T-helper 2 cell treated with Interferon-gamma antibody and Interleukin-4, amounts not matched to agents 5 μg/mL and 100 μg/mL, for 36 hours (primary cell): ENCODE measurements around the gene ADRM1.

ENCODE experiments used
- DNase-seq: peaks from one replicate; pipeline ENCODE4 v3.0.0; 2021; ENCODE audit warnings: low spot score
- H3K27ac Mint-ChIP-seq: one replicate; pipeline ENCODE4 v1.8.0; 2021; ENCODE audit warnings: mild to moderate bottlenecking, mixed read lengths
- H3K27me3 Mint-ChIP-seq: one replicate; pipeline ENCODE4 v1.8.0; 2021; ENCODE audit warnings: low read depth, mixed read lengths
- H3K36me3 Mint-ChIP-seq: one replicate; pipeline ENCODE4 v1.8.0; 2021; ENCODE audit warnings: low read depth, mixed read lengths
- H3K4me1 Mint-ChIP-seq: one replicate; pipeline ENCODE4 v1.8.0; 2021; ENCODE audit warnings: low read depth, mixed read lengths
- H3K4me3 Mint-ChIP-seq: one replicate; pipeline ENCODE4 v1.8.0; 2022; ENCODE audit warnings: mild to moderate bottlenecking, moderate library complexity, mixed read lengths
- H3K9me3 Mint-ChIP-seq: one replicate; pipeline ENCODE4 v1.8.0; 2021; ENCODE audit warnings: mixed read lengths

The ADRM1 gene

DNA sequence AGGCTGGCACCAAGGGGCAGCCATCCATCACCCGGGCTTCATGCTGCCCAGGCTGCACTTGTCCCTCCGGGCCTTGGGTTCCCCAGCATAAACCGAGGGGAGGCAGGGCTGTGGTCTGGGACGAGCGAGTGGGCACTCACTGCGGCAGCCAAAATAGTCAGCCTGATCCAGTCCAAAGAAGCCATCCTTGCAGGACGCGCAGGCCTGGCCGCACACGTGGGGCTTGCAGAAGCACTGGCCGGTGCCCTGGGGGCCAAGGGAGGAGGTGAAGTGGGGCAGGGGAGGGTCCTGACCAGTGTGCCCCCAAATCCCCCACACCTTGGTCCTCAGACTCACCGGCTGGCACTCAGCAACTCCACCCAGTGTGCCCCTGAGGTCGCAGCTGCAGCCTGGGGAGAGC lies 32.1 kb downstream of the ADRM1 start:
- no peak overlapping the region for H3K4me3 Mint-ChIP-seq
- H3K27ac Mint-ChIP-seq, result no peak overlapping the region
- H3K4me1 Mint-ChIP-seq, result no peaks in the 10 kb centered on the region
- no peaks in the 10 kb centered on the region for H3K9me3 Mint-ChIP-seq
- DNase-seq, result no peak
- no peaks in the 10 kb centered on the region for H3K27me3 Mint-ChIP-seq
- H3K36me3 Mint-ChIP-seq, result no peaks in the 10 kb centered on the region

- H3K27ac Mint-ChIP-seq, result no peak overlapping the region
- no peak overlapping the region for H3K4me3 Mint-ChIP-seq
- H3K36me3 Mint-ChIP-seq, result no peaks in the 10 kb centered on the region
Observed at GRCh38 chr20:62335532-62335931, 32.7 kb downstream of the ADRM1 start.

DNA sequence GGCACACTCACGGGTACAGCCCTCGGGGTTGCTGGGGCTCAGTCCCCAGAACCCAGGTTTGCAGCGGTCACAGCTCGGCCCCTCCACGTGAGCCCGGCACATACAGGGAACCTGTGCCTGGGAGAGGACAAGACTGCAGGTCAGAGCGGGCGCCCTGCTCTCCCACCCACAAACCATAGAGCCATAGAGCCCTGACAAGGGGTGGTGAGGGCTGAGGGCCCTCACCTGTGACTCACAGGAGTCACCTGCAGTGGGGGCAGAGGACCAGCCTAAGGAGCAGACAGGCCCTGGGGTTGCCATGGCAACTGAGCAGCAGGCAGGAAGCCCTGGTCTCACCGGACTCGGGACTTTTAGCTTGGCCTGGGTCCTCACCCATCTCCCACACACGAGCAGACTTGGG lies 33.5 kb downstream of the ADRM1 start:
- DNase-seq, result no peak
- Mint-ChIP-seq H3K4me1 (no peaks in the 10 kb centered on the region), H3K36me3 (no peaks in the 10 kb centered on the region), H3K27me3 (no peaks in the 10 kb centered on the region), H3K9me3 (no peaks in the 10 kb centered on the region), H3K27ac (no peak overlapping the region), H3K4me3 (no peak overlapping the region)

More at GRCh38 chr20:62335532-62335931, 32.7 kb downstream of the ADRM1 start:
- DNase-seq, result no peak
- H3K4me1 Mint-ChIP-seq, result no peaks in the 10 kb centered on the region
- H3K27me3 Mint-ChIP-seq, result no peaks in the 10 kb centered on the region
- no peaks in the 10 kb centered on the region for H3K9me3 Mint-ChIP-seq

- Mint-ChIP-seq H3K4me3 (no peak overlapping the region), H3K27ac (no peak overlapping the region), H3K9me3 (no peaks in the 10 kb centered on the region)
Observed at GRCh38 chr20:62336775-62337557, 34.2 kb downstream of the ADRM1 start.

DNA sequence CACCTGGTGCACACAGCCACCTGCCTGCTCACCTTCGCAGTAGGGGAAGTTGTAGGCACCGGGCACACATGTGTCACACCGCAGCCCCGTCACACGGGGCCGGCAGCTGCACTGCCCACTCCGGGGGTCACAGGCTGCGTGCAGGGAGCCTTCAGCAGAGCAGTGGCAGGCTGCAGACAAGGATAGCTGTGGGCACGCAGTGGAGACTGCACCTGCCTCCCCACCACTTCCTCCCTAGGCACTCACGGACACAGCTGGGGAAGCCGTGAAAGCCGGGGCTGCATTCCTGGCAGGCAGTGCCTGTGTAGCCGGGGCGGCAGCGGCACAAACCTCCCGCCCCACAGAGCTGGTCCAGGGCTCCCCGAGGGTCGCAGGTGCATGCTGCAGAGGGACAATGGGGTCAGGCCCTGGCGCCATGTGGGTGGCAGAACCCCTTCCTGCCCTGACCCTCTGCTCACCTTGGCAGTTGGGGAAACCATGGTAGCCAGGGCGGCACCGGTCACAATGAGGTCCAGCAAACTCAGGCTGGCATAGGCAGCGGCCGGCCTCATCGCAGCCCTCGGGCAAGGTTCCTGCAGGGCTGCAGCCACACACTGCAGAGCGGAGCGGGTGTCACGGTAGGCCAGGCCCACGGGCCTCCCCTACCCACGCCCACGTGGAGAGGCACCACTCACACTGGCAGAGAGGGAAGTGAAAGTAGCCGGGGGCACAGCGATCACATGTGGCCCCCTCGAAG lies 34.9 kb downstream of the ADRM1 start:
- Mint-ChIP-seq H3K4me1 (no peaks in the 10 kb centered on the region), H3K9me3 (no peaks in the 10 kb centered on the region), H3K27ac (no peak overlapping the region), H3K36me3 (no peaks in the 10 kb centered on the region), H3K27me3 (no peaks in the 10 kb centered on the region), H3K4me3 (no peak overlapping the region)
- no peak for DNase-seq

More at GRCh38 chr20:62336775-62337557, 34.2 kb downstream of the ADRM1 start:
- Mint-ChIP-seq H3K36me3 (no peaks in the 10 kb centered on the region), H3K4me1 (no peaks in the 10 kb centered on the region), H3K27me3 (no peaks in the 10 kb centered on the region)
- no peak for DNase-seq

DNA sequence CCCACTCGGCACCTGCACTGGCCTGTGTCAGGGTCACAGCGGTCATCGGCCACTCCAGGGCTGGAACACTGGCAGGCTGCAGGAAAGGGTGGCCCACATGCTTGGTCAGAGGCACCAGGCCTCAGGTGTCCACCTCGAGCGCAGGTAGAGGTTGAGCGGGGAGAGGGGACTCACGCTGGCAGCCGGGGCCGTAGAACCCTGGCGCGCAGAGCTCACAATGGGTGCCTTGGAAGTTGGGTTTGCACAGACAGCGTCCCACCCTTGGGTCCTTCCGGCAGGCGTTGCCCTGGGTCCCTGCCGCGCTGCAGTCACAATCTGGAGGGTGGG lies 35.5 kb downstream of the ADRM1 start:
- no peak for DNase-seq
- H3K4me1 Mint-ChIP-seq, result no peaks in the 10 kb centered on the region
- H3K27ac Mint-ChIP-seq, result no peak overlapping the region
- no peaks in the 10 kb centered on the region for H3K36me3 Mint-ChIP-seq
- H3K4me3 Mint-ChIP-seq, result no peak overlapping the region
- H3K27me3 Mint-ChIP-seq, result no peaks in the 10 kb centered on the region
- no peaks in the 10 kb centered on the region for H3K9me3 Mint-ChIP-seq

DNA sequence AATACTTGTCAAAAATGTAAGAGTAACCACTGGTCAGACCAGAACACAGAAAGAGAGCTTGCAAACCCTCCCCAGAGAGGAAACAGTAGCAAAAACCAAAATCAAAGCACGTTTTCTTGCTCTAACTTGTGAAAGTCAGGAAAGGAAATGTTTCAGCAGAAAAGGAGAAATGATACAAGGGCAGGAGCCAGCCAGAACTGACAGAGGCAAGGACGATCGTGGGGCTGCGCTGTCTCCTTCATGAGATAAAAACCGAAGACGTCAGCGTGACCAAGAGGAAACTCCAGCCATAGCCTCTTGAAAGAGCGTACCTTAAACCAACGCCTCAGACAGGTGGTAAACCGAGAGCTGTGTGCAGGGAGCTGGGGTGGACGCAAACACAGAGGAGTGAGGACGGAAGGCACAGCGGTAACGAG lies 36.9 kb downstream of the ADRM1 start:
- no peak for DNase-seq
- Mint-ChIP-seq H3K36me3 (no peaks in the 10 kb centered on the region), H3K4me1 (no peaks in the 10 kb centered on the region), H3K4me3 (no peak overlapping the region), H3K27ac (no peak overlapping the region), H3K9me3 (no peaks in the 10 kb centered on the region), H3K27me3 (no peaks in the 10 kb centered on the region)

- no peaks in the 10 kb centered on the region for H3K4me1 Mint-ChIP-seq
- H3K36me3 Mint-ChIP-seq, result no peaks in the 10 kb centered on the region
- no peaks in the 10 kb centered on the region for H3K27me3 Mint-ChIP-seq
- H3K4me3 Mint-ChIP-seq, result no peak overlapping the region
- H3K27ac Mint-ChIP-seq, result no peak overlapping the region
- DNase-seq, result no peak
- H3K9me3 Mint-ChIP-seq, result peaks cover under 1% of the 10 kb centered on the region
Observed at GRCh38 chr20:62342910-62343309, 40.1 kb downstream of the ADRM1 start.

GRCh38 chr20:62344092-62344491 lies 41.3 kb downstream of the ADRM1 start:
- no peak for DNase-seq
- Mint-ChIP-seq H3K4me3 (no peak overlapping the region), H3K36me3 (peaks cover 2% of the 10 kb centered on the region), H3K27ac (no peak overlapping the region), H3K4me1 (no peaks in the 10 kb centered on the region), H3K27me3 (no peaks in the 10 kb centered on the region), H3K9me3 (peaks cover 9% of the 10 kb centered on the region)

DNA sequence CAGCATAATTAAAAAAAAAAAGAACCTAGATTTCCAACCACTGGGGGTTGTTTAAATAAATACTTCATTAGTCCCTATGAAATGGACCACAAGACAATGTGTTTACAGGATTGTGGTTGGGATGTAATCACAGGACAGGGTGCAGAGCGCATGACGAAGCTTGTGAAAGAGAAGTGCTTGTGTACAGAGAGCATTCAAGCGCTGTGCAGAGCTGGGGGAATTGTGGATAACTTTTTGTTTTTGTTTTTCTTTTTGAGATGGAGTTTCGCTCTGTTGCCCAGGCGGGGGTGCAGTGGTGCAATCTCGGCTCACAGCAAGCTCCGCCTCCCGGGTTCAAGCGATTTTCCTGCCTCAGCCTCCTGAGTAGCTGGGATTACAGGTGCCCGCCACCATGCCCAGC lies 42.0 kb downstream of the ADRM1 start:
- H3K27ac Mint-ChIP-seq, result no peak overlapping the region
- DNase-seq, result no peak
- peaks cover 13% of the 10 kb centered on the region for H3K9me3 Mint-ChIP-seq
- peaks cover 4% of the 10 kb centered on the region for H3K36me3 Mint-ChIP-seq
- H3K4me1 Mint-ChIP-seq, result no peaks in the 10 kb centered on the region
- H3K27me3 Mint-ChIP-seq, result no peaks in the 10 kb centered on the region
- H3K4me3 Mint-ChIP-seq, result no peak overlapping the region

- Mint-ChIP-seq H3K4me1 (no peaks in the 10 kb centered on the region), H3K4me3 (no peak overlapping the region), H3K27me3 (no peaks in the 10 kb centered on the region), H3K27ac (no peak overlapping the region), H3K36me3 (peaks cover 4% of the 10 kb centered on the region), H3K9me3 (peaks cover 13% of the 10 kb centered on the region)
- DNase-seq, result no peak
Observed at GRCh38 chr20:62345681-62346370, 43.0 kb downstream of the ADRM1 start.

DNA sequence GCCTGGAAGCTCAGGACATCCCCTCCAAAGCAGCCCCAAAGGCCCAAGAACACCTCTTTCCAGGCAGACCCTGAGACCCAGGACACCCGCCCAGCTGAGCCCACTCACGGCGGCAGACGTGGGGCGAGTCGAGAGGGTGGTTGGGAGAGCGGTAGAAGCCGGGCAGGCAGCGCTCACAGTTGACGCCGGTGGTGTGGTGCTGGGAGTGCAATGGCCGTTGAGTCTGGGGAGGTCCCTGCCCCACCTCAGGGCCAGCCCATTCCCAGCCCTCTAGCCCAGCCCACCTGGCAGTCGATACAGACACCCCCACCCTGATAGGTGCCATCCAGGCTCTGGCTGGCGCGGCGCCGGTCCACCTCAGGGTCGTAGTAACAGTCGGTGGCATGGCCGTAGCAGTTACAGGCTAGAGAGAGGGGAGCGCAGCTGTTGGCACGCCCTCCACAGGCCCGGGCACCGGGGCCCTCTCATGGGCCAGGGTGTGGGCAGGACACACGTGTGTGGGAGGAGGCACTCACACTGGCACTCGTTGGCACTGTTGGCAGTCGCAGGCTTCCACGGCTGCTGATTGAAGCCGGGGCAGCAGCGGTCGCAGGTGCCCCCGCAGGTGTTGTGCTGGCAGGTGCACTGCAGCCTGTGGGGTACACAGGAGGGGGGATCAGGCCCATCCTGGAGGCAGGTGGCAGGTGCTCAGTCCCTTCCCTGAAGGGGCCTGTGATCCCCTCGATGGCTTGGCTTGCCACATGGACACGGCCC lies 43.8 kb downstream of the ADRM1 start:
- no peak for DNase-seq
- peaks cover 13% of the 10 kb centered on the region for H3K9me3 Mint-ChIP-seq
- H3K36me3 Mint-ChIP-seq, result peaks cover 4% of the 10 kb centered on the region
- H3K4me3 Mint-ChIP-seq, result no peak overlapping the region
- no peaks in the 10 kb centered on the region for H3K4me1 Mint-ChIP-seq
- no peaks in the 10 kb centered on the region for H3K27me3 Mint-ChIP-seq
- no peak overlapping the region for H3K27ac Mint-ChIP-seq

DNA sequence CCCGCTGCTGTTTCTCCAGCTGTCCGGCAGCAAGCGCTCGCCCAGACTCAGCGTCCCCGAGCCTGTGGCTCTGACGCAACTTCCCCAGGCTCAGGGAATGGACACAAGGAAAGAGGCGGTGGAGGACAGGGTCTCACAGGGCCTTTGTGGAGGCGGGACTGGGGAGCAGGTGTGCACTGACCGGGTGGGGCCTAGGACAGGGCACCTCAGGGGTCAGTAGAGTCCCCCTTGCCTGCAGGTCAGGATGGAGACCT lies 44.3 kb downstream of the ADRM1 start:
- H3K4me3 Mint-ChIP-seq, result no peak overlapping the region
- no peaks in the 10 kb centered on the region for H3K27me3 Mint-ChIP-seq
- H3K36me3 Mint-ChIP-seq, result peaks cover 4% of the 10 kb centered on the region
- DNase-seq, result no peak
- no peaks in the 10 kb centered on the region for H3K4me1 Mint-ChIP-seq
- H3K27ac Mint-ChIP-seq, result no peak overlapping the region
- H3K9me3 Mint-ChIP-seq, result peaks cover 13% of the 10 kb centered on the region

DNA sequence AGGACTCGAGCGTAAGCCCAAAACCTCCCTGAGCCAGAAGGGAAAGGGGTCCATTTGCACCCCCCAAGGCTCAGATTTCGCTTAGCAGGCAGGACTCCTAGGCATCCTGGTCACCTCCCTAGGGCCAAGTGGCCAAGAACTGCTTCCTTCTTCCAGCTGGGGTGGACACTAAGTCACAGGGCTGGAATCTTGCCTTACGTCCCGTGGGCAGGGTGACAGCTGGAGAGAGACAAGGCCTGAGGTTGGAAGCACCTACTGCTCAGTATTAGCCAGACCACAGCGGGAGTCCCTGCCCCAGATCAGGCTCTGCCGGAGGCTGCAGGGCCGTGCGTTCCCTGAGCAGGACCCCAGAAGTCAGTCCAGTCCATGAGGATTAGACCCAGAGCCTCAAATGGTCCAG lies 44.6 kb downstream of the ADRM1 start:
- no peaks in the 10 kb centered on the region for H3K27me3 Mint-ChIP-seq

More for the DNA sequence above, 44.6 kb downstream of the ADRM1 start:
- DNase-seq, result no peak
- Mint-ChIP-seq H3K4me1 (no peaks in the 10 kb centered on the region), H3K36me3 (peaks cover 4% of the 10 kb centered on the region), H3K9me3 (peaks cover 13% of the 10 kb centered on the region), H3K27ac (no peak overlapping the region), H3K4me3 (no peak overlapping the region)
